ENCODE measurements around the gene SULT1A1. TPM values are rescaled to one million over a fixed set of nuclear protein-coding genes. Genes with fewer than 3 reads are reported as not detected.

SULT1A1 gene
- total and polyA plus RNA-seq, 10 donors = 35.2 to 184 (median 53.6) TPM

Other genes starting within 250 kb of the SULT1A1 start
- 10 to 100 TPM in 2 of 7 donors, 1 to 10 TPM in 3, under 1 TPM in 1, not detected in 1; 0.36 to 12.5 (median 6.0) TPM for gene NPIPB6, start 246.5 kb downstream of the SULT1A1 start, total RNA-seq
- gene NPIPB6, start 246.5 kb downstream of the SULT1A1 start, polyA plus RNA-seq = 1 to 10 TPM in 1 of 3 donors, under 1 TPM in 2; 0.58 to 1.0 (median 0.59) TPM
- 100 to 1,000 TPM in 3 of 7 donors, 10 to 100 TPM in 4; 36.2 to 189 (median 63.3) TPM for gene EIF3CL, start 206.2 kb downstream of the SULT1A1 start, total RNA-seq
- gene EIF3CL, start 206.2 kb downstream of the SULT1A1 start, polyA plus RNA-seq = 10 to 100 TPM; 26.9 to 43.5 (median 37.5) TPM
- gene NPIPB7, start 137.7 kb downstream of the SULT1A1 start, total RNA-seq = under 1 TPM in 2 of 7 donors, not detected in 5; 0.36 to 0.73 TPM
- under 1 TPM; 0.13 to 0.20 (median 0.18) TPM for gene NPIPB7, start 137.7 kb downstream of the SULT1A1 start, polyA plus RNA-seq
- 10 to 100 TPM; 32.5 to 44.1 (median 38.3) TPM for gene CLN3, start 118.0 kb downstream of the SULT1A1 start, total RNA-seq
- 10 to 100 TPM; 21.1 to 30.7 (median 29.9) TPM for gene CLN3, start 118.0 kb downstream of the SULT1A1 start, polyA plus RNA-seq
- gene APOBR, start 115.4 kb downstream of the SULT1A1 start, total RNA-seq = 10 to 100 TPM; 21.4 to 58.4 (median 25.7) TPM
- 10 to 100 TPM in 2 of 3 donors, 1 to 10 TPM in 1; 3.3 to 15.7 (median 12.7) TPM for gene APOBR, start 115.4 kb downstream of the SULT1A1 start, polyA plus RNA-seq
- gene IL27, start 103.2 kb downstream of the SULT1A1 start, total RNA-seq = 1 to 10 TPM in 5 of 7 donors, under 1 TPM in 1, not detected in 1; 0.79 to 3.9 (median 1.7) TPM
- gene IL27, start 103.2 kb downstream of the SULT1A1 start, polyA plus RNA-seq = 1 to 10 TPM in 1 of 3 donors, under 1 TPM in 2; 0.15 to 1.6 (median 0.61) TPM
- gene NUPR1, start 71.1 kb downstream of the SULT1A1 start, total RNA-seq = 10 to 100 TPM in 5 of 7 donors, 1 to 10 TPM in 2; 2.7 to 29.8 (median 16.1) TPM
- 10 to 100 TPM; 16.4 to 53.7 (median 28.4) TPM for gene NUPR1, start 71.1 kb downstream of the SULT1A1 start, polyA plus RNA-seq
- 10 to 100 TPM; 22.9 to 35.1 (median 26.7) TPM for gene SGF29, start 56.1 kb downstream of the SULT1A1 start, total RNA-seq
- gene SGF29, start 56.1 kb downstream of the SULT1A1 start, polyA plus RNA-seq = 10 to 100 TPM; 27.2 to 31.7 (median 27.8) TPM
- 1 to 10 TPM; 2.0 to 9.4 (median 5.5) TPM for gene SULT1A2, start 13.0 kb downstream of the SULT1A1 start, total RNA-seq
- 1 to 10 TPM; 1.3 to 3.9 (median 1.7) TPM for gene SULT1A2, start 13.0 kb downstream of the SULT1A1 start, polyA plus RNA-seq
- gene NPIPB8, start 28.0 kb upstream of the SULT1A1 start, total RNA-seq = 1 to 10 TPM in 3 of 7 donors, under 1 TPM in 3, not detected in 1; 0.32 to 2.4 (median 0.82) TPM
- not detected for gene NPIPB8, start 28.0 kb upstream of the SULT1A1 start, polyA plus RNA-seq
- 100 to 1,000 TPM in 6 of 7 donors, 10 to 100 TPM in 1; 92.2 to 413 (median 326) TPM for gene EIF3C, start 101.4 kb upstream of the SULT1A1 start, total RNA-seq
- gene EIF3C, start 101.4 kb upstream of the SULT1A1 start, polyA plus RNA-seq = 100 to 1,000 TPM; 436 to 494 (median 480) TPM
- 10 to 100 TPM in 3 of 7 donors, 1 to 10 TPM in 4; 3.4 to 17.0 (median 8.9) TPM for gene NPIPB9, start 141.7 kb upstream of the SULT1A1 start, total RNA-seq
- gene NPIPB9, start 141.7 kb upstream of the SULT1A1 start, polyA plus RNA-seq = under 1 TPM; 0.59 to 0.90 (median 0.78) TPM
- 100 to 1,000 TPM; 113 to 179 (median 161) TPM for gene ATXN2L, start 213.0 kb upstream of the SULT1A1 start, total RNA-seq
- gene ATXN2L, start 213.0 kb upstream of the SULT1A1 start, polyA plus RNA-seq = 10 to 100 TPM; 43.8 to 85.8 (median 61.9) TPM
- 100 to 1,000 TPM in 5 of 7 donors, 10 to 100 TPM in 2; 76.3 to 136 (median 103) TPM for gene TUFM, start 236.3 kb upstream of the SULT1A1 start, total RNA-seq
- 100 to 1,000 TPM; 182 to 194 (median 190) TPM for gene TUFM, start 236.3 kb upstream of the SULT1A1 start, polyA plus RNA-seq